HepG2 (cell line): Measurements from ENCODE around the gene SUSD3. TPM values are rescaled to one million over a fixed set of nuclear protein-coding genes. Genes with fewer than 3 reads are reported as not detected.
A peak's percentile ranks its signal among the peaks of the same experiment; 100 is the strongest.

Experiments
- EZH2 ChIP-seq: conservative IDR thresholded peaks from 2 replicates; pipeline ENCODE4 v1.6.1; 2012; ENCODE audit warnings: mild to moderate bottlenecking, low read depth, low read length, moderate library complexity
- JDP2 ChIP-seq: sonication (generic); formaldehyde crosslinking; IDR thresholded peaks from 2 replicates; pipeline ENCODE4 v1.8.1; 2022; ENCODE audit warnings: missing genetic modification reagents, borderline replicate concordance
- KAT8 ChIP-seq: IDR thresholded peaks from 2 replicates; pipeline ENCODE4 v1.6.1; 2016; ENCODE audit warnings: missing genetic modification reagents, missing compliant biosample characterization
- MED8 ChIP-seq: sonication (generic); formaldehyde crosslinking; IDR thresholded peaks from 2 replicates; pipeline ENCODE4 v1.8.1; 2023; ENCODE audit warnings: mild to moderate bottlenecking, missing genetic modification reagents; ENCODE audit not compliant: insufficient replicate concordance
- PHF8 ChIP-seq: sonication (generic); formaldehyde crosslinking; IDR thresholded peaks from 2 replicates; pipeline ENCODE4 v1.5.0; 2020; ENCODE audit warnings: missing genetic modification reagents
- RBM39 ChIP-seq: fragments of 200-400 bp; formaldehyde crosslinking; IDR thresholded peaks from one replicate; pipeline ENCODE4 v1.6.1; 2018; ENCODE audit warnings: antibody characterized with exemption, mild to moderate bottlenecking, low read depth, low read length; ENCODE audit not compliant: poor library complexity, severe bottlenecking
- SMAD3 ChIP-seq: sonication (generic); formaldehyde crosslinking; IDR thresholded peaks from 2 replicates; pipeline ENCODE4 v1.4.0; 2020; ENCODE audit warnings: missing genetic modification reagents
- TCF12 ChIP-seq, 2 experiments: fragments of 450-650 bp in 1 of 2; sonication (generic) in 1 of 2; formaldehyde crosslinking in 1 of 2; IDR thresholded peaks; 2 replicates each; pipeline versions ENCODE4 v1.6.1 to v1.8.0; 2017 to 2022; ENCODE audit warnings: antibody characterized with exemption in 1 of 2, mild to moderate bottlenecking in 1 of 2, missing genetic modification reagents in 1 of 2, moderate library complexity in 1 of 2
- ZNF839 ChIP-seq: sonication (generic); formaldehyde crosslinking; IDR thresholded peaks from 2 replicates; pipeline ENCODE4 v1.4.0; 2020; ENCODE audit warnings: missing genetic modification reagents, mild to moderate bottlenecking, borderline replicate concordance
- polyA plus RNA-seq, 8 experiments: library from polyadenylated mRNA; depleted of rRNA in 3 of 8; stranded (reverse) in 7 of 8; unstranded in 1 of 8; fragments of >200 nt; fragmentation: Illumina TruSeq in 4 of 8; extraction: Trizol in 4 of 8; gene quantifications; 2 replicates each; pipeline versions ENCODE4 v1.2.1 to v1.2.3, GENCODE V29; 2011 to 2016; ENCODE audit warnings: low read depth in 4 of 8, missing spikeins in 1 of 8, mixed read lengths in 1 of 8; ENCODE audit not compliant: insufficient read depth in 1 of 8
- total RNA-seq, 5 experiments: library from RNA; depleted of rRNA; stranded (reverse); fragments of >200 nt; fragmentation: Illumina TruSeq; extraction: Trizol; gene quantifications; 2 replicates each; pipeline ENCODE4 v1.2.3, GENCODE V29; 2016; ENCODE audit warnings: low read depth in 1 of 5
- TF ChIP-seq, protein P1 (sequence below): sonication (generic); formaldehyde crosslinking; conservative IDR thresholded peaks from 2 replicates; pipeline ENCODE4 v1.8.0; 2022; ENCODE audit warnings: low read depth, missing genetic modification reagents
- TF ChIP-seq, protein P2 (sequence below): sonication (generic); formaldehyde crosslinking; IDR thresholded peaks from 2 replicates; pipeline ENCODE4 v1.5.1; 2020; ENCODE audit warnings: missing genetic modification reagents, mild to moderate bottlenecking, borderline replicate concordance
- TF ChIP-seq, protein P3 (sequence below): IDR thresholded peaks from 2 replicates; pipeline ENCODE4 v1.6.1; 2018; ENCODE audit warnings: missing genetic modification reagents
- TF ChIP-seq, protein P4 (sequence below): sonication (generic); formaldehyde crosslinking; IDR thresholded peaks from 2 replicates; pipeline ENCODE4 v1.4.0; 2020; ENCODE audit warnings: missing genetic modification reagents, borderline replicate concordance
- TF ChIP-seq, protein P5 (sequence below): sonication (generic); formaldehyde crosslinking; IDR thresholded peaks from 2 replicates; pipeline ENCODE4 v1.5.0; 2020; ENCODE audit warnings: mild to moderate bottlenecking, missing genetic modification reagents, moderate library complexity
- TF ChIP-seq, protein P6 (sequence below): sonication (generic); formaldehyde crosslinking; IDR thresholded peaks from 2 replicates; pipeline ENCODE4 v1.4.0; 2020; ENCODE audit warnings: missing genetic modification reagents

SUSD3 gene
- total and polyA plus RNA-seq, 2 of the 13 experiments (the other 11 are each of a cell fraction or from before 2014, with no cell fraction given): 7.0 to 9.1 TPM

DNA sequence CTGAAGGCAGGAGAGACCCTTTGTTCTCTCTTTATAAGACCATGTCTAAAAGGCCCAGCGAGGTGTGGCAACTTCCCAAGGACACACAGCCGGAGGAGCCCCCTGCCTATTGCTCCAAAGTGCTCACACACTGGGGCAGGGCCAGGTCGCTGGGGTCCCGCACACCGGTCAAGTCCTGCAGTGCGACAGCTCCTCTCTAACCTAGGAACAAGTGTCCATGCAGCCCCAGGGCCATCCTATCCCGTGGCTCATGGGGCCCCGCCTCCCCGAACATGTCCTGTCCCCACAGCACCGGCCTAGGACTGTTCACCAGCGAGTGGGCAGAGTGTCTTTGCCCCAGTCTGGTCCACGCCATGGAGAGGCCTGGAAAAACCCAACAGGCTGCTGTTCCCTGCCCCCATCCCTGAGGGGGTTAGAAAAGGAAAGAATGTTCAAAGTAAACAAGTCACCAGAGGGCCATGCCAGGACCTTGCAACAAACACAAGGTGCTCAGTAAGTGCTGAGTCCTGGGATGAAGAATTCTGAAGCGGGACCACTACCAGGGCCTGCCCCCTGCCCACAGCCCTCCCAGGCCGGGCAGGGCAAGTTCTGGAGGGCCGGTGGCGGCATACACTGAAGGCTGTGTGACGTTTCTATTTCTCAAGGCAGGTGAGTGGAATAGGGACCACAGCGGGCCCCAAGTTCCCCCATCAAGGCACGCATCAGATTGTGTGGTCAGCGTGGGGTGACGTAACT, 74.6 kb downstream of the SUSD3 start (continued):
- TF ChIP-seq, protein P1, sequence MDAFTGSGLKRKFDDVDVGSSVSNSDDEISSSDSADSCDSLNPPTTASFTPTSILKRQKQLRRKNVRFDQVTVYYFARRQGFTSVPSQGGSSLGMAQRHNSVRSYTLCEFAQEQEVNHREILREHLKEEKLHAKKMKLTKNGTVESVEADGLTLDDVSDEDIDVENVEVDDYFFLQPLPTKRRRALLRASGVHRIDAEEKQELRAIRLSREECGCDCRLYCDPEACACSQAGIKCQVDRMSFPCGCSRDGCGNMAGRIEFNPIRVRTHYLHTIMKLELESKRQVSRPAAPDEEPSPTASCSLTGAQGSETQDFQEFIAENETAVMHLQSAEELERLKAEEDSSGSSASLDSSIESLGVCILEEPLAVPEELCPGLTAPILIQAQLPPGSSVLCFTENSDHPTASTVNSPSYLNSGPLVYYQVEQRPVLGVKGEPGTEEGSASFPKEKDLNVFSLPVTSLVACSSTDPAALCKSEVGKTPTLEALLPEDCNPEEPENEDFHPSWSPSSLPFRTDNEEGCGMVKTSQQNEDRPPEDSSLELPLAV: no peak
- peak; percentile 84 for TF ChIP-seq RBM39
- TF ChIP-seq PHF8 (CRISPR knock-in tag): no peak
- TF ChIP-seq, protein P2, sequence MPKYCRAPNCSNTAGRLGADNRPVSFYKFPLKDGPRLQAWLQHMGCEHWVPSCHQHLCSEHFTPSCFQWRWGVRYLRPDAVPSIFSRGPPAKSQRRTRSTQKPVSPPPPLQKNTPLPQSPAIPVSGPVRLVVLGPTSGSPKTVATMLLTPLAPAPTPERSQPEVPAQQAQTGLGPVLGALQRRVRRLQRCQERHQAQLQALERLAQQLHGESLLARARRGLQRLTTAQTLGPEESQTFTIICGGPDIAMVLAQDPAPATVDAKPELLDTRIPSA (CRISPR knock-in tag): peak; percentile 63; the same call in 1 of the 2 replicates
- TF ChIP-seq, protein P3, sequence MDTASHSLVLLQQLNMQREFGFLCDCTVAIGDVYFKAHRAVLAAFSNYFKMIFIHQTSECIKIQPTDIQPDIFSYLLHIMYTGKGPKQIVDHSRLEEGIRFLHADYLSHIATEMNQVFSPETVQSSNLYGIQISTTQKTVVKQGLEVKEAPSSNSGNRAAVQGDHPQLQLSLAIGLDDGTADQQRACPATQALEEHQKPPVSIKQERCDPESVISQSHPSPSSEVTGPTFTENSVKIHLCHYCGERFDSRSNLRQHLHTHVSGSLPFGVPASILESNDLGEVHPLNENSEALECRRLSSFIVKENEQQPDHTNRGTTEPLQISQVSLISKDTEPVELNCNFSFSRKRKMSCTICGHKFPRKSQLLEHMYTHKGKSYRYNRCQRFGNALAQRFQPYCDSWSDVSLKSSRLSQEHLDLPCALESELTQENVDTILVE (CRISPR knock-in tag): no peak; the same call in 1 of the 2 replicates
- no peak for TF ChIP-seq MED8 (CRISPR knock-in tag)
- TF ChIP-seq, protein P4, sequence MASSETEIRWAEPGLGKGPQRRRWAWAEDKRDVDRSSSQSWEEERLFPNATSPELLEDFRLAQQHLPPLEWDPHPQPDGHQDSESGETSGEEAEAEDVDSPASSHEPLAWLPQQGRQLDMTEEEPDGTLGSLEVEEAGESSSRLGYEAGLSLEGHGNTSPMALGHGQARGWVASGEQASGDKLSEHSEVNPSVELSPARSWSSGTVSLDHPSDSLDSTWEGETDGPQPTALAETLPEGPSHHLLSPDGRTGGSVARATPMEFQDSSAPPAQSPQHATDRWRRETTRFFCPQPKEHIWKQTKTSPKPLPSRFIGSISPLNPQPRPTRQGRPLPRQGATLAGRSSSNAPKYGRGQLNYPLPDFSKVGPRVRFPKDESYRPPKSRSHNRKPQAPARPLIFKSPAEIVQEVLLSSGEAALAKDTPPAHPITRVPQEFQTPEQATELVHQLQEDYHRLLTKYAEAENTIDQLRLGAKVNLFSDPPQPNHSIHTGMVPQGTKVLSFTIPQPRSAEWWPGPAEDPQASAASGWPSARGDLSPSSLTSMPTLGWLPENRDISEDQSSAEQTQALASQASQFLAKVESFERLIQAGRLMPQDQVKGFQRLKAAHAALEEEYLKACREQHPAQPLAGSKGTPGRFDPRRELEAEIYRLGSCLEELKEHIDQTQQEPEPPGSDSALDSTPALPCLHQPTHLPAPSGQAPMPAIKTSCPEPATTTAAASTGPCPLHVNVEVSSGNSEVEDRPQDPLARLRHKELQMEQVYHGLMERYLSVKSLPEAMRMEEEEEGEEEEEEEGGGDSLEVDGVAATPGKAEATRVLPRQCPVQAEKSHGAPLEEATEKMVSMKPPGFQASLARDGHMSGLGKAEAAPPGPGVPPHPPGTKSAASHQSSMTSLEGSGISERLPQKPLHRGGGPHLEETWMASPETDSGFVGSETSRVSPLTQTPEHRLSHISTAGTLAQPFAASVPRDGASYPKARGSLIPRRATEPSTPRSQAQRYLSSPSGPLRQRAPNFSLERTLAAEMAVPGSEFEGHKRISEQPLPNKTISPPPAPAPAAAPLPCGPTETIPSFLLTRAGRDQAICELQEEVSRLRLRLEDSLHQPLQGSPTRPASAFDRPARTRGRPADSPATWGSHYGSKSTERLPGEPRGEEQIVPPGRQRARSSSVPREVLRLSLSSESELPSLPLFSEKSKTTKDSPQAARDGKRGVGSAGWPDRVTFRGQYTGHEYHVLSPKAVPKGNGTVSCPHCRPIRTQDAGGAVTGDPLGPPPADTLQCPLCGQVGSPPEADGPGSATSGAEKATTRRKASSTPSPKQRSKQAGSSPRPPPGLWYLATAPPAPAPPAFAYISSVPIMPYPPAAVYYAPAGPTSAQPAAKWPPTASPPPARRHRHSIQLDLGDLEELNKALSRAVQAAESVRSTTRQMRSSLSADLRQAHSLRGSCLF (CRISPR knock-in tag): 0 out of 2 replicates have a peak, but pooled peaks have one; percentile 30
- TF ChIP-seq KAT8: peak; percentile 8; the same call in 1 of the 2 replicates
- TF ChIP-seq, protein P5, sequence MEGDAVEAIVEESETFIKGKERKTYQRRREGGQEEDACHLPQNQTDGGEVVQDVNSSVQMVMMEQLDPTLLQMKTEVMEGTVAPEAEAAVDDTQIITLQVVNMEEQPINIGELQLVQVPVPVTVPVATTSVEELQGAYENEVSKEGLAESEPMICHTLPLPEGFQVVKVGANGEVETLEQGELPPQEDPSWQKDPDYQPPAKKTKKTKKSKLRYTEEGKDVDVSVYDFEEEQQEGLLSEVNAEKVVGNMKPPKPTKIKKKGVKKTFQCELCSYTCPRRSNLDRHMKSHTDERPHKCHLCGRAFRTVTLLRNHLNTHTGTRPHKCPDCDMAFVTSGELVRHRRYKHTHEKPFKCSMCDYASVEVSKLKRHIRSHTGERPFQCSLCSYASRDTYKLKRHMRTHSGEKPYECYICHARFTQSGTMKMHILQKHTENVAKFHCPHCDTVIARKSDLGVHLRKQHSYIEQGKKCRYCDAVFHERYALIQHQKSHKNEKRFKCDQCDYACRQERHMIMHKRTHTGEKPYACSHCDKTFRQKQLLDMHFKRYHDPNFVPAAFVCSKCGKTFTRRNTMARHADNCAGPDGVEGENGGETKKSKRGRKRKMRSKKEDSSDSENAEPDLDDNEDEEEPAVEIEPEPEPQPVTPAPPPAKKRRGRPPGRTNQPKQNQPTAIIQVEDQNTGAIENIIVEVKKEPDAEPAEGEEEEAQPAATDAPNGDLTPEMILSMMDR: no peak
- TF ChIP-seq JDP2 (CRISPR knock-in tag): peak; percentile 6; the same call in 1 of the 2 replicates
- no peak for TF ChIP-seq TCF12 (IDR thresholded peaks at IDR 0.05)
- no peak for TF ChIP-seq TCF12 (CRISPR knock-in tag; IDR thresholded peaks at IDR 0.05)
- peak; percentile 35; the same call in 1 of the 2 replicates for TF ChIP-seq ZNF839 (CRISPR knock-in tag)
- TF ChIP-seq, protein P6, sequence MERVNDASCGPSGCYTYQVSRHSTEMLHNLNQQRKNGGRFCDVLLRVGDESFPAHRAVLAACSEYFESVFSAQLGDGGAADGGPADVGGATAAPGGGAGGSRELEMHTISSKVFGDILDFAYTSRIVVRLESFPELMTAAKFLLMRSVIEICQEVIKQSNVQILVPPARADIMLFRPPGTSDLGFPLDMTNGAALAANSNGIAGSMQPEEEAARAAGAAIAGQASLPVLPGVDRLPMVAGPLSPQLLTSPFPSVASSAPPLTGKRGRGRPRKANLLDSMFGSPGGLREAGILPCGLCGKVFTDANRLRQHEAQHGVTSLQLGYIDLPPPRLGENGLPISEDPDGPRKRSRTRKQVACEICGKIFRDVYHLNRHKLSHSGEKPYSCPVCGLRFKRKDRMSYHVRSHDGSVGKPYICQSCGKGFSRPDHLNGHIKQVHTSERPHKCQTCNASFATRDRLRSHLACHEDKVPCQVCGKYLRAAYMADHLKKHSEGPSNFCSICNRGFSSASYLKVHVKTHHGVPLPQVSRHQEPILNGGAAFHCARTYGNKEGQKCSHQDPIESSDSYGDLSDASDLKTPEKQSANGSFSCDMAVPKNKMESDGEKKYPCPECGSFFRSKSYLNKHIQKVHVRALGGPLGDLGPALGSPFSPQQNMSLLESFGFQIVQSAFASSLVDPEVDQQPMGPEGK (CRISPR knock-in tag): peak; percentile 52
- peak; percentile 78 for TF ChIP-seq SMAD3 (CRISPR knock-in tag)
- TF ChIP-seq EZH2: no peak
